Right lobe of liver (tissue), 4 donors: Measurements from ENCODE around the gene FXYD6.
"Not testable (repeated sequence)": the region's sequence is repeated elsewhere in the genome, so short reads cannot be mapped to it uniquely, and the experiment has no call there.

Experiments
- CTCF ChIP-seq, 4 donors: fragments of 200-600 bp in 3 of 4; fragments of 450-650 bp in 1 of 4; IDR thresholded peaks; one replicate each; pipeline versions ENCODE4 v1.5.1 to v1.8.0; 2016 to 2022; ENCODE audit warnings: antibody characterized with exemption in 4 of 4, mild to moderate bottlenecking in 2 of 4
- POLR2A ChIP-seq: fragments of 450-650 bp; IDR thresholded peaks from one replicate; pipeline ENCODE4 v1.6.1; 2017; ENCODE audit warnings: antibody characterized with exemption, mild to moderate bottlenecking
- donor health status: DM: no; HTN: no; CAD: no.
- donor health status: DM: no; HTN: no; CAD: no.
- donor health status: DM: no; HTN: yes; CAD: no.

- TF ChIP-seq CTCF (IDR thresholded peaks at IDR 0.05); POLR2A: not testable (repeated sequence)
Measured at GRCh38 chr11:117865546-117865945, 10.9 kb downstream of the FXYD6 start.
